Liver (tissue), 9 donors: ENCODE data around the gene MAPKAPK3. TPM values are rescaled to one million over a fixed set of nuclear protein-coding genes. Genes with fewer than 3 reads are reported as not detected.
"Not testable (repeated sequence)": the region's sequence is repeated elsewhere in the genome, so short reads cannot be mapped to it uniquely, and the experiment has no call there.

ENCODE experiments used
- DNase-seq: peaks from one replicate; pipeline ENCODE4 v3.0.0-alpha.2; 2017; ENCODE audit warnings: low spot score
- H3K27ac ChIP-seq, 2 donors: one replicate each; pipeline ENCODE4 v1.7.0; 2013; ENCODE audit warnings: inconsistent platforms in 2 of 2, low read length in 2 of 2, control low read depth in 1 of 2, low read depth in 1 of 2, mild to moderate bottlenecking in 1 of 2
- H3K27me3 ChIP-seq, 4 donors: one replicate each; pipeline versions ENCODE4 v1.6.1 to v1.7.0; 2013; ENCODE audit warnings: low read length in 3 of 4, inconsistent platforms in 1 of 4, mild to moderate bottlenecking in 1 of 4, moderate library complexity in 1 of 4; ENCODE audit not compliant: control insufficient read depth in 4 of 4, insufficient read depth in 4 of 4
- H3K36me3 ChIP-seq, 4 donors: one replicate each; pipeline versions ENCODE4 v1.6.1 to v1.7.0; 2013; ENCODE audit warnings: low read length in 3 of 4, mild to moderate bottlenecking in 3 of 4, low read depth in 1 of 4, moderate library complexity in 1 of 4; ENCODE audit not compliant: control insufficient read depth in 4 of 4, insufficient read depth in 3 of 4
- H3K4me1 ChIP-seq, 4 donors: one replicate each; pipeline versions ENCODE4 v1.6.1 to v1.7.0; 2013; ENCODE audit warnings: low read length in 3 of 4, mild to moderate bottlenecking in 3 of 4, moderate library complexity in 1 of 4; ENCODE audit not compliant: control insufficient read depth in 4 of 4, insufficient read depth in 4 of 4
- H3K4me3 ChIP-seq, 3 donors: one replicate each; pipeline versions ENCODE4 v1.6.1 to v1.7.0; 2013; ENCODE audit warnings: low read length in 3 of 3, control low read depth in 1 of 3, low read depth in 1 of 3, mild to moderate bottlenecking in 1 of 3
- H3K9ac ChIP-seq, 2 donors: one replicate each; pipeline ENCODE4 v1.7.0; 2013; ENCODE audit warnings: low read length in 2 of 2, mild to moderate bottlenecking in 2 of 2, moderate library complexity in 2 of 2, control low read depth in 1 of 2, low read depth in 1 of 2
- H3K9me3 ChIP-seq, 4 donors: one replicate each; pipeline versions ENCODE4 v1.6.1 to v1.7.0; 2013; ENCODE audit warnings: low read length in 3 of 4; ENCODE audit not compliant: control insufficient read depth in 4 of 4
- CTCF ChIP-seq: fragments of 150-350 bp; IDR thresholded peaks from 2 replicates; pipeline ENCODE4 v1.5.1; 2017; ENCODE audit warnings: improper control_type of control experiment, low read depth, low read length; ENCODE audit not compliant: missing input control
- EGR1 ChIP-seq, 2 donors: IDR thresholded peaks; 2 replicates each; pipeline ENCODE4 v1.6.1; 2016 to 2018; ENCODE audit warnings: antibody characterized with exemption in 2 of 2, low read depth in 2 of 2
- FOXA1 ChIP-seq: IDR thresholded peaks from 2 replicates; pipeline ENCODE4 v1.6.1; 2016; ENCODE audit warnings: antibody characterized with exemption
- FOXA2 ChIP-seq: IDR thresholded peaks from 2 replicates; pipeline ENCODE4 v1.6.1; 2016; ENCODE audit warnings: antibody characterized with exemption
- GABPA ChIP-seq, 2 donors: IDR thresholded peaks in 1 of 2; conservative IDR thresholded peaks in 1 of 2; 2 replicates each; pipeline ENCODE4 v1.6.1; 2016; ENCODE audit warnings: antibody characterized with exemption in 2 of 2, mild to moderate bottlenecking in 1 of 2, moderate library complexity in 1 of 2
- HNF4G ChIP-seq: IDR thresholded peaks from 2 replicates; pipeline ENCODE4 v1.6.1; 2016; ENCODE audit warnings: antibody characterized with exemption
- MAX ChIP-seq: IDR thresholded peaks from 2 replicates; pipeline ENCODE4 v1.6.1; 2016; ENCODE audit warnings: antibody characterized with exemption
- NR2F2 ChIP-seq: IDR thresholded peaks from 2 replicates; pipeline ENCODE4 v1.6.1; 2016; ENCODE audit warnings: antibody characterized with exemption
- RAD21 ChIP-seq, 2 donors: IDR thresholded peaks; 2 replicates each; pipeline ENCODE4 v1.6.1; 2016; ENCODE audit warnings: antibody characterized with exemption in 2 of 2, mild to moderate bottlenecking in 2 of 2
- RXRA ChIP-seq, 2 donors: IDR thresholded peaks; 2 replicates each; pipeline ENCODE4 v1.6.1; 2017 to 2018; ENCODE audit warnings: antibody characterized with exemption in 2 of 2, mild to moderate bottlenecking in 1 of 2
- SP1 ChIP-seq: IDR thresholded peaks from 2 replicates; pipeline ENCODE4 v1.6.1; 2018; ENCODE audit warnings: antibody characterized with exemption, mild to moderate bottlenecking
- TAF1 ChIP-seq: conservative IDR thresholded peaks from 2 replicates; pipeline ENCODE4 v1.6.1; 2016; ENCODE audit warnings: antibody characterized with exemption, mild to moderate bottlenecking
- YY1 ChIP-seq: IDR thresholded peaks from 2 replicates; pipeline ENCODE4 v1.6.1; 2016; ENCODE audit warnings: antibody characterized with exemption, mild to moderate bottlenecking
- ZBTB33 ChIP-seq: IDR thresholded peaks from 2 replicates; pipeline ENCODE4 v1.6.1; 2016; ENCODE audit warnings: antibody characterized with exemption
- WGBS: extraction: QIAGEN DNeasy Blood & Tissue Kit; methylation state at CpG from one replicate; pipeline ENCODE4 v1.1.7; 2013; 5-methylcytosine and 5-hydroxymethylcytosine counted together
- polyA plus RNA-seq, 2 donors: library from polyadenylated mRNA; stranded (reverse) in 1 of 2; unstranded in 1 of 2; fragments of 200-250 nt in 1 of 2; fragments of >200 nt in 1 of 2; fragmentation: Nextera tagmentation in 1 of 2; extraction: Ambion mirVana in 1 of 2; gene quantifications; one replicate each; pipeline versions ENCODE4 v1.2.1 to v1.2.3, GENCODE V29; 2013 to 2015
- total RNA-seq, 2 donors: library from RNA; depleted of rRNA; stranded (reverse); fragments of >200 nt; gene quantifications; one replicate each; pipeline ENCODE4 v1.2.3, GENCODE V29; 2014
- TF ChIP-seq, protein P1 (sequence below): IDR thresholded peaks from 2 replicates; pipeline ENCODE4 v1.6.1; 2016; ENCODE audit warnings: antibody characterized with exemption
- TF ChIP-seq, protein P2 (sequence below): IDR thresholded peaks from 2 replicates; pipeline ENCODE4 v1.6.1; 2016; ENCODE audit warnings: antibody characterized with exemption, mild to moderate bottlenecking
- donor health status: healthy.
- donor health status: healthy.
- donor health status: healthy.
- donor health status: healthy.
- donor health status: healthy.

The MAPKAPK3 gene
- total and polyA plus RNA-seq, 4 donors: 13.9 to 32.9 (median 19.0) TPM

- H3K9me3 ChIP-seq, H3K27me3 ChIP-seq, H3K4me1 ChIP-seq, H3K36me3 ChIP-seq, H3K4me3 ChIP-seq, DNase-seq, H3K9ac ChIP-seq, H3K27ac ChIP-seq: not testable (repeated sequence)
- 80% methylated on average over 4 of the region's 4 CpGs for WGBS
These were observed 71.7 kb downstream of the MAPKAPK3 start for GRCh38 chr3:50688602-50689001.

- no peak for TF ChIP-seq RAD21 (IDR thresholded peaks at IDR 0.05)
- TF ChIP-seq CTCF: no peak
- TF ChIP-seq, protein P1, sequence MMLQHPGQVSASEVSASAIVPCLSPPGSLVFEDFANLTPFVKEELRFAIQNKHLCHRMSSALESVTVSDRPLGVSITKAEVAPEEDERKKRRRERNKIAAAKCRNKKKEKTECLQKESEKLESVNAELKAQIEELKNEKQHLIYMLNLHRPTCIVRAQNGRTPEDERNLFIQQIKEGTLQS: no peak
- no peak for TF ChIP-seq MAX
- no peak for TF ChIP-seq NR2F2
- no peak for TF ChIP-seq RXRA (IDR thresholded peaks at IDR 0.05)
- no peak for TF ChIP-seq YY1
- TF ChIP-seq SP1: no peak
- no peak for TF ChIP-seq HNF4G
- TF ChIP-seq FOXA1: no peak
- no peak for TF ChIP-seq EGR1 (IDR thresholded peaks at IDR 0.05; ENCODE audit: low read depth in 2 of 2)
- TF ChIP-seq, protein P2, sequence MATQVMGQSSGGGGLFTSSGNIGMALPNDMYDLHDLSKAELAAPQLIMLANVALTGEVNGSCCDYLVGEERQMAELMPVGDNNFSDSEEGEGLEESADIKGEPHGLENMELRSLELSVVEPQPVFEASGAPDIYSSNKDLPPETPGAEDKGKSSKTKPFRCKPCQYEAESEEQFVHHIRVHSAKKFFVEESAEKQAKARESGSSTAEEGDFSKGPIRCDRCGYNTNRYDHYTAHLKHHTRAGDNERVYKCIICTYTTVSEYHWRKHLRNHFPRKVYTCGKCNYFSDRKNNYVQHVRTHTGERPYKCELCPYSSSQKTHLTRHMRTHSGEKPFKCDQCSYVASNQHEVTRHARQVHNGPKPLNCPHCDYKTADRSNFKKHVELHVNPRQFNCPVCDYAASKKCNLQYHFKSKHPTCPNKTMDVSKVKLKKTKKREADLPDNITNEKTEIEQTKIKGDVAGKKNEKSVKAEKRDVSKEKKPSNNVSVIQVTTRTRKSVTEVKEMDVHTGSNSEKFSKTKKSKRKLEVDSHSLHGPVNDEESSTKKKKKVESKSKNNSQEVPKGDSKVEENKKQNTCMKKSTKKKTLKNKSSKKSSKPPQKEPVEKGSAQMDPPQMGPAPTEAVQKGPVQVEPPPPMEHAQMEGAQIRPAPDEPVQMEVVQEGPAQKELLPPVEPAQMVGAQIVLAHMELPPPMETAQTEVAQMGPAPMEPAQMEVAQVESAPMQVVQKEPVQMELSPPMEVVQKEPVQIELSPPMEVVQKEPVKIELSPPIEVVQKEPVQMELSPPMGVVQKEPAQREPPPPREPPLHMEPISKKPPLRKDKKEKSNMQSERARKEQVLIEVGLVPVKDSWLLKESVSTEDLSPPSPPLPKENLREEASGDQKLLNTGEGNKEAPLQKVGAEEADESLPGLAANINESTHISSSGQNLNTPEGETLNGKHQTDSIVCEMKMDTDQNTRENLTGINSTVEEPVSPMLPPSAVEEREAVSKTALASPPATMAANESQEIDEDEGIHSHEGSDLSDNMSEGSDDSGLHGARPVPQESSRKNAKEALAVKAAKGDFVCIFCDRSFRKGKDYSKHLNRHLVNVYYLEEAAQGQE: no peak
- TF ChIP-seq FOXA2: no peak
- no peak for TF ChIP-seq GABPA (IDR thresholded peaks at IDR 0.05 in 1 of 2, conservative IDR thresholded peaks at IDR 0.05 in 1 of 2)
- no peak for TF ChIP-seq ZBTB33
- no peak for TF ChIP-seq TAF1
- Histone ChIP-seq H3K9me3 (no peaks in the 10 kb centered on the region), H3K27ac (no peak overlapping the region), H3K27me3 (peaks cover 0 to 4% (median 0%) of the 10 kb centered on the region in 4 donors), H3K9ac (no peak overlapping the region), H3K36me3 (no peaks in the 10 kb centered on the region), H3K4me3 (no peak overlapping the region), H3K4me1 (no peaks in the 10 kb centered on the region)
- WGBS: 35% methylated on average over 6 of the region's 6 CpGs
- no peak for DNase-seq
These were observed 72.6 kb downstream of the MAPKAPK3 start for GRCh38 chr3:50689558-50689957.
